Vagina (tissue), 2 donors: ENCODE results near the gene RSRP1.
"Not testable (repeated sequence)": the region's sequence is repeated elsewhere in the genome, so short reads cannot be mapped to it uniquely, and the experiment has no call there.

Source experiments
- CTCF ChIP-seq, 3 experiments: fragments of 450-650 bp in 2 of 3; fragments of 200-600 bp in 1 of 3; sonication (generic) in 1 of 3; IDR thresholded peaks; one replicate each; pipeline ENCODE4 v1.5.1; 2017 to 2019; ENCODE audit warnings: antibody characterized with exemption in 3 of 3, mild to moderate bottlenecking in 2 of 3, moderate library complexity in 2 of 3
- POLR2A ChIP-seq, 2 donors: fragments of 450-650 bp; IDR thresholded peaks; one replicate each; pipeline ENCODE4 v1.6.1; 2017; ENCODE audit warnings: antibody characterized with exemption in 2 of 2, mild to moderate bottlenecking in 2 of 2, moderate library complexity in 2 of 2
- POLR2AphosphoS5 ChIP-seq, 2 donors: sonication (generic); formaldehyde crosslinking; IDR thresholded peaks; one replicate each; pipeline ENCODE4 v1.9.0; 2017; ENCODE audit warnings: antibody characterized with exemption in 2 of 2, mild to moderate bottlenecking in 2 of 2, low read depth in 1 of 2; ENCODE audit not compliant: insufficient read depth in 1 of 2

DNA sequence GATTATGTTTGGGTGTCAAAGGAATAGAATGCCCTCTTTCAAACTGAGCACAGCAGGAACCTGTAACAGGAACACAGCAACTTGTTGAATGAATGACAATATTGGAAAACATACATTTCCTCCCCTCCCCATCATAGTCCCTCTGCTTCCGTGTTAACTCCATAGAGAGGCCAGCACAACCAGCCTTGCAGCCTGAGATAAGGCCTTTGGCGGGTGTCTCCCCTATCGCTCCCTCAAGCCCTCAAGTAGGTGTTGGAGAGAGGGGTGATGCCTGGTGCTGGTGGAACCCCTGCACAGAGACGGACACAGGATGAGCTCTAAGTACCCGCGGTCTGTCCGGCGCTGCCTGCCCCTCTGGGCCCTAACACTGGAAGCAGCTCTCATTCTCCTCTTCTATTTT lies 25.0 kb upstream of the RSRP1 start, which contains the start of gene RHD:
- not testable (repeated sequence) for TF ChIP-seq POLR2A (IDR thresholded peaks at IDR 0.05); POLR2AphosphoS5 (IDR thresholded peaks at IDR 0.05; ENCODE audit: insufficient read depth in 1 of 2, low read depth in 1 of 2); CTCF (IDR thresholded peaks at IDR 0.05)
